GM21390 (cell line): ENCODE results near the gene FMN1.

ENCODE experiments used
- ATAC-seq: cut with Tn5 transposase; IDR thresholded peaks from one replicate; pipeline ENCODE4 v1.9.1; 2021; ENCODE audit not compliant: unreplicated experiment

The FMN1 gene

GRCh38 chr15:32716216-32716914, 478.1 kb downstream of the FMN1 start:
- no peak for ATAC-seq
